H9 (cell line): Measurements from ENCODE around the gene SPDEF. TPM values are rescaled to one million over a fixed set of nuclear protein-coding genes. Genes with fewer than 3 reads are reported as not detected.

ENCODE experiments used
- DNase-seq: peaks from one replicate; pipeline ENCODE4 v3.0.0-alpha.2; 2017
- H2AFZ ChIP-seq: one replicate; pipeline ENCODE4 v1.6.1; 2013; ENCODE audit warnings: mild to moderate bottlenecking, low read length, control low read depth, moderate library complexity
- H2AK5ac ChIP-seq: 2 replicates; pipeline ENCODE4 v1.6.1; 2013; ENCODE audit warnings: low read length, control low read depth, mixed read lengths; ENCODE audit not compliant: insufficient read length
- H2BK120ac ChIP-seq: one replicate; pipeline ENCODE4 v1.6.1; 2013; ENCODE audit warnings: low read depth, mild to moderate bottlenecking, low read length, control low read depth, inconsistent platforms; ENCODE audit not compliant: poor library complexity, severe bottlenecking
- H2BK12ac ChIP-seq: 2 replicates; pipeline ENCODE4 v1.6.1; 2013; ENCODE audit warnings: low read length, control low read depth, mixed read lengths, low read depth; ENCODE audit not compliant: insufficient read length
- H2BK15ac ChIP-seq: 2 replicates; pipeline ENCODE4 v1.6.1; 2013; ENCODE audit warnings: low read depth, low read length, control low read depth
- H2BK20ac ChIP-seq: one replicate; pipeline ENCODE4 v1.6.1; 2013; ENCODE audit warnings: low read depth, mild to moderate bottlenecking, low read length, control low read depth, inconsistent platforms; ENCODE audit not compliant: poor library complexity, severe bottlenecking
- H2BK5ac ChIP-seq: 2 replicates; pipeline ENCODE4 v1.6.1; 2013; ENCODE audit warnings: low read length, control low read depth, mixed read lengths; ENCODE audit not compliant: insufficient read length
- H3K14ac ChIP-seq: 2 replicates; pipeline ENCODE4 v1.6.1; 2013; ENCODE audit warnings: low read length, control low read depth; ENCODE audit not compliant: insufficient read depth
- H3K18ac ChIP-seq: 2 replicates; pipeline ENCODE4 v1.6.1; 2013; ENCODE audit warnings: low read depth, mild to moderate bottlenecking, mixed read lengths, low read length, control low read depth; ENCODE audit not compliant: insufficient read length
- H3K23ac ChIP-seq: 2 replicates; pipeline ENCODE4 v1.6.1; 2013; ENCODE audit warnings: low read length, control low read depth, mixed read lengths, low read depth; ENCODE audit not compliant: insufficient read length
- H3K23me2 ChIP-seq: 2 replicates; pipeline ENCODE4 v1.6.1; 2013; ENCODE audit warnings: low read depth, mild to moderate bottlenecking, mixed read lengths, low read length, control low read depth; ENCODE audit not compliant: insufficient read length, poor library complexity, severe bottlenecking
- H3K27ac ChIP-seq: 2 replicates; pipeline ENCODE4 v1.5.1; 2013; ENCODE audit warnings: low read length, control low read depth, mixed read lengths, low read depth; ENCODE audit not compliant: insufficient read length
- H3K27me3 ChIP-seq: 2 replicates; pipeline ENCODE4 v1.6.1; 2013; ENCODE audit warnings: low read length, control low read depth, inconsistent platforms; ENCODE audit not compliant: insufficient read depth
- H3K4ac ChIP-seq: 2 replicates; pipeline ENCODE4 v1.6.1; 2013; ENCODE audit warnings: low read depth, mild to moderate bottlenecking, control low read depth, inconsistent platforms, low read length, moderate library complexity
- H3K4me1 ChIP-seq: 2 replicates; pipeline ENCODE4 v1.6.1; 2013; ENCODE audit warnings: low read length, control low read depth, inconsistent platforms; ENCODE audit not compliant: insufficient read depth
- H3K4me2 ChIP-seq: 2 replicates; pipeline ENCODE4 v1.6.1; 2013; ENCODE audit warnings: low read length, control low read depth, mixed read lengths; ENCODE audit not compliant: insufficient read length, insufficient read depth
- H3K56ac ChIP-seq: 2 replicates; pipeline ENCODE4 v1.6.1; 2013; ENCODE audit warnings: low read depth, mild to moderate bottlenecking, mixed read lengths, low read length, control low read depth; ENCODE audit not compliant: insufficient read length
- H3K79me1 ChIP-seq: 2 replicates; pipeline ENCODE4 v1.6.1; 2013; ENCODE audit warnings: low read depth, mild to moderate bottlenecking, moderate library complexity, low read length, control low read depth, inconsistent platforms; ENCODE audit not compliant: insufficient read depth, poor library complexity, severe bottlenecking
- H3K79me2 ChIP-seq: 2 replicates; pipeline ENCODE4 v1.6.1; 2013; ENCODE audit warnings: low read length, control low read depth, inconsistent platforms; ENCODE audit not compliant: insufficient read depth
- H3K9ac ChIP-seq: 2 replicates; pipeline ENCODE4 v1.6.1; 2013; ENCODE audit warnings: low read length, control low read depth, mixed read lengths; ENCODE audit not compliant: insufficient read length; ENCODE audit errors: extremely low read depth
- H3K9me3 ChIP-seq: one replicate; pipeline ENCODE4 v1.6.1; 2013; ENCODE audit warnings: low read depth, low read length, inconsistent platforms; ENCODE audit not compliant: control insufficient read depth
- H3T11ph ChIP-seq: one replicate; pipeline ENCODE4 v1.6.1; 2013; ENCODE audit warnings: mild to moderate bottlenecking, low read length, control low read depth, inconsistent platforms
- H4K20me1 ChIP-seq: one replicate; pipeline ENCODE4 v1.6.1; 2013; ENCODE audit not compliant: control insufficient read depth, insufficient read length, insufficient read depth
- H4K5ac ChIP-seq: 2 replicates; pipeline ENCODE4 v1.6.1; 2013; ENCODE audit warnings: low read depth, mild to moderate bottlenecking, mixed read lengths, low read length, control low read depth; ENCODE audit not compliant: insufficient read length
- H4K8ac ChIP-seq: replicated peaks from 2 replicates; pipeline ENCODE4 v1.6.1; 2013; ENCODE audit warnings: low read length, control low read depth, mixed read lengths, low read depth; ENCODE audit not compliant: insufficient read length
- H4K91ac ChIP-seq: 2 replicates; pipeline ENCODE4 v1.6.1; 2013; ENCODE audit warnings: low read depth, mild to moderate bottlenecking, moderate library complexity, mixed read lengths, low read length, control low read depth; ENCODE audit not compliant: insufficient read length
- H3K27ac Mint-ChIP-seq, 3 experiments: 2 replicates in 2 of 3; 3 replicates in 1 of 3; pipeline ENCODE4 v1.8.0; 2020 to 2021; ENCODE audit warnings: mixed read lengths in 3 of 3, mild to moderate bottlenecking in 1 of 3, moderate library complexity in 1 of 3
- H3K27me3 Mint-ChIP-seq: 2 replicates; pipeline ENCODE4 v1.8.0; 2021; ENCODE audit warnings: low read depth, mild to moderate bottlenecking, moderate library complexity, mixed read lengths
- H3K36me3 Mint-ChIP-seq, 3 experiments: 2 replicates in 2 of 3; 3 replicates in 1 of 3; pipeline ENCODE4 v1.8.0; 2020 to 2021; ENCODE audit warnings: low read depth in 3 of 3, mixed read lengths in 3 of 3; ENCODE audit not compliant: insufficient read depth in 1 of 3
- H3K4me1 Mint-ChIP-seq, 2 experiments: 2 replicates each; pipeline ENCODE4 v1.8.0; 2020; ENCODE audit warnings: mixed read lengths in 2 of 2
- H3K4me3 Mint-ChIP-seq, 2 experiments: 2 replicates in 1 of 2; 3 replicates in 1 of 2; pipeline ENCODE4 v1.8.0; 2020 to 2021; ENCODE audit warnings: mild to moderate bottlenecking in 2 of 2, mixed read lengths in 2 of 2, moderate library complexity in 1 of 2
- H3K9me3 Mint-ChIP-seq, 2 experiments: 2 replicates in 1 of 2; 3 replicates in 1 of 2; pipeline ENCODE4 v1.8.0; 2020; ENCODE audit warnings: mild to moderate bottlenecking in 2 of 2, mixed read lengths in 2 of 2, moderate library complexity in 1 of 2
- WGBS: extraction: QIAGEN DNeasy Blood & Tissue Kit; methylation state at CpG from one replicate; pipeline ENCODE4 v1.1.7; 2013; ENCODE audit warnings: missing lambda C conversion rate, low lambda C conversion rate, mixed read lengths; ENCODE audit not compliant: insufficient read length; ENCODE audit errors: extremely low coverage; 5-methylcytosine and 5-hydroxymethylcytosine counted together
- total RNA-seq: library from RNA; stranded (reverse); gene quantifications from 2 replicates; pipeline ENCODE4 v1.2.1, GENCODE V29; 2021
- TF ChIP-seq, protein P1 (sequence below): fragments of 200-600 bp; sonication (generic); conservative IDR thresholded peaks from 3 replicates; pipeline ENCODE4 v1.8.0; 2021; ENCODE audit warnings: antibody characterized with exemption, mild to moderate bottlenecking

The SPDEF gene
- total RNA-seq, 1 experiment from 2014 or later = 0.15 TPM

DNA sequence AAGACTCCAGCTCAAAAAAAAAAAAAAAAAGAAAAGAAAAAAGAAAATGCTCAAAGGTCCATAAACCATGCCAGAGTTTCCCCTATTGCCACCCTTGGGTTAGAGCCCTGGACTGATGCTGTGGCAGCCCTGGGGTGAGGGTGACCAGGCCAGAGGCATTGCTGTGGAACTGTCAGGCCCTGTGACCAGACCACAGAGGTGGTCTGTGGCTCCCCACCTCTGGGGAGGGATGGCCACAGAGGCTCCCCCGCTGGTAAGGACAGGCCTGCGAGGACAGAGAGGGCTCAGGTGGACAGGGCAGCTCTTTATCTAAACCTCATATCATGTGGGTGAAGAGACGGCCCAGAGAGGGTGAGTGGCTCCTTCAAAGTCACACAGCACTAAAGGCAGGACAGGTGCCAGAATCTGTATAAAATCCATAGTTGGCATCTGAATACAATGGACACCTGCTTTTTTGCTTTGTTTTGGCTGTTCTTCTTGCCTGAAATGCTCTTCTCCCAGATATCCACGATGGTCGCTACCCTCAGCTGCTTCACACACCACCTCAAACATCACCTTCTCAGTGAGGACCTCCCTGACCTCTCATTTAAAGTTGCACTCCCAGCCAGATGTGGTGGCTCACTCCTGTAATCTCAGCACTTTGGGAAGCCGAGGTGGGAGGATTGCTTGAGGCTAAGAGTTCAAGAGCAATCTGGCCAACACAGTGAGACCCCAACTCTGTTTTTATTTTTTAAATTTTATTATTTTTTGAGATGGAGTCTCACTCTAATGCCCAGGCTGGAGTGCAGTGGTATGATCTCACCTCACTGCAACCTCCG, 22.5 kb upstream of the SPDEF start:
- Mint-ChIP-seq H3K36me3 (peaks cover 0 to 4% (median 0%) of the 10 kb centered on the region in 3 experiments; a peak in 2 of 7 replicates), H3K9me3 (no peaks in the 10 kb centered on the region; a peak in 1 of 5 replicates), H3K4me1 (peaks cover 31 to 37% of the 10 kb centered on the region in 2 experiments), H3K27ac (no peak overlapping the region), H3K27me3 (no peaks in the 10 kb centered on the region; the same call in none of the 2 replicates), H3K4me3 (no peak overlapping the region)
- WGBS = no CpG with 5 or more reads among the region's 7 CpGs
- DNase-seq = no peak
- no peaks in the 10 kb centered on the region for H3K79me2 ChIP-seq
- H2BK20ac ChIP-seq = no peak overlapping the region
- H4K91ac ChIP-seq = no peak overlapping the region
- H3K4me1 ChIP-seq = no peaks in the 10 kb centered on the region; the same call in 1 of the 2 replicates
- H4K8ac ChIP-seq = no peak overlapping the region
- no peak overlapping the region for H2BK120ac ChIP-seq
- H4K5ac ChIP-seq = no peak overlapping the region
- H2BK15ac ChIP-seq = no peak overlapping the region
- H3K27ac ChIP-seq = no peak overlapping the region
- no peaks in the 10 kb centered on the region for H4K20me1 ChIP-seq
- no peak overlapping the region for H2BK12ac ChIP-seq
- H2BK5ac ChIP-seq = no peak overlapping the region
- no peak overlapping the region for H3K18ac ChIP-seq
- no peaks in the 10 kb centered on the region for H3K23me2 ChIP-seq
- TF ChIP-seq, protein P1, sequence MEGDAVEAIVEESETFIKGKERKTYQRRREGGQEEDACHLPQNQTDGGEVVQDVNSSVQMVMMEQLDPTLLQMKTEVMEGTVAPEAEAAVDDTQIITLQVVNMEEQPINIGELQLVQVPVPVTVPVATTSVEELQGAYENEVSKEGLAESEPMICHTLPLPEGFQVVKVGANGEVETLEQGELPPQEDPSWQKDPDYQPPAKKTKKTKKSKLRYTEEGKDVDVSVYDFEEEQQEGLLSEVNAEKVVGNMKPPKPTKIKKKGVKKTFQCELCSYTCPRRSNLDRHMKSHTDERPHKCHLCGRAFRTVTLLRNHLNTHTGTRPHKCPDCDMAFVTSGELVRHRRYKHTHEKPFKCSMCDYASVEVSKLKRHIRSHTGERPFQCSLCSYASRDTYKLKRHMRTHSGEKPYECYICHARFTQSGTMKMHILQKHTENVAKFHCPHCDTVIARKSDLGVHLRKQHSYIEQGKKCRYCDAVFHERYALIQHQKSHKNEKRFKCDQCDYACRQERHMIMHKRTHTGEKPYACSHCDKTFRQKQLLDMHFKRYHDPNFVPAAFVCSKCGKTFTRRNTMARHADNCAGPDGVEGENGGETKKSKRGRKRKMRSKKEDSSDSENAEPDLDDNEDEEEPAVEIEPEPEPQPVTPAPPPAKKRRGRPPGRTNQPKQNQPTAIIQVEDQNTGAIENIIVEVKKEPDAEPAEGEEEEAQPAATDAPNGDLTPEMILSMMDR = no peak
- H2AK5ac ChIP-seq = no peak overlapping the region
- no peak overlapping the region for H3K4ac ChIP-seq
- no peak overlapping the region for H3K9ac ChIP-seq
- H3K14ac ChIP-seq = no peak overlapping the region
- no peaks in the 10 kb centered on the region for H3K79me1 ChIP-seq
- H2AFZ ChIP-seq = no peak overlapping the region
- no peak overlapping the region for H3K56ac ChIP-seq
- H3T11ph ChIP-seq = no peak overlapping the region
- no peak overlapping the region for H3K4me2 ChIP-seq
- H3K27me3 ChIP-seq = no peaks in the 10 kb centered on the region
- H3K23ac ChIP-seq = no peak overlapping the region
- H3K9me3 ChIP-seq = no peaks in the 10 kb centered on the region
